Measurements from ENCODE around the gene XRCC3. TPM values are rescaled to one million over a fixed set of nuclear protein-coding genes. Genes with fewer than 3 reads are reported as not detected.

XRCC3 gene
- total RNA-seq, 1 experiment from 2014 or later, result 36.8 TPM

- TF ChIP-seq POLR2AphosphoS5 (IDR thresholded peaks at IDR 0.05; ENCODE audit: low read depth, low read length), result no peak
- no peak for TF ChIP-seq TCF7L2 (IDR thresholded peaks at IDR 0.05; ENCODE audit: low read depth, low read length)
- TF ChIP-seq CTCF (IDR thresholded peaks at IDR 0.05), result no peak
- TF ChIP-seq REST (IDR thresholded peaks at IDR 0.05; ENCODE audit: insufficient read depth in 1 of 2, low read depth in 2 of 2, low read length in 1 of 2), result no peak
- TF ChIP-seq SIN3A (IDR thresholded peaks at IDR 0.05; ENCODE audit: borderline replicate concordance, insufficient read depth, low read depth, low read length), result no peak
- Histone ChIP-seq H3K4me1 (ENCODE audit: control insufficient read depth, insufficient read depth, low read length) (no peaks in the 10 kb centered on the region), H3K27ac (ENCODE audit: low read length) (no peak overlapping the region), H3K27me3 (ENCODE audit: control insufficient read depth, insufficient read depth, low read length) (no peaks in the 10 kb centered on the region), H3K36me3 (ENCODE audit: control insufficient read depth, insufficient read depth, low read length) (peaks cover 15% of the 10 kb centered on the region), H3K9me3 (ENCODE audit: control insufficient read depth, insufficient read depth, low read depth, low read length) (no peaks in the 10 kb centered on the region), H3K4me3 (ENCODE audit: low read depth in 2 of 2, low read length in 2 of 2) (no peak overlapping the region)
- intact Hi-C loops (cut with micrococcal nuclease; ENCODE audit: unreplicated experiment) (no loop called here), in situ Hi-C loops (cut with HindIII; ENCODE audit: low pct_unique_long_range_greater_than_20kb, low sequenced_read_pairs) (no loop called here)
- DNase-seq (ENCODE audit: low read depth, low spot score) (no peak), ATAC-seq (no peak)
- CTCF ChIA-PET, result no interaction called here
- BruUV-seq (replicated peaks), result no TSS peak
- POLR2A ChIA-PET, result no interaction called here
Observed at GRCh38 chr14:103656756-103657133, 58.5 kb downstream of the XRCC3 start.

GRCh38 chr14:103656031-103656755 lies 59.1 kb downstream of the XRCC3 start:
- intact Hi-C loops (cut with micrococcal nuclease; ENCODE audit: unreplicated experiment), result no loop called here
- CTCF ChIA-PET, result no interaction called here
- Histone ChIP-seq H3K27me3 (ENCODE audit: control insufficient read depth, insufficient read depth, low read length) (no peaks in the 10 kb centered on the region), H3K36me3 (ENCODE audit: control insufficient read depth, insufficient read depth, low read length) (peaks cover 15% of the 10 kb centered on the region), H3K4me3 (ENCODE audit: low read depth in 2 of 2, low read length in 2 of 2) (no peak overlapping the region), H3K27ac (ENCODE audit: low read length) (no peak overlapping the region), H3K4me1 (ENCODE audit: control insufficient read depth, insufficient read depth, low read length) (no peaks in the 10 kb centered on the region), H3K9me3 (ENCODE audit: control insufficient read depth, insufficient read depth, low read depth, low read length) (no peaks in the 10 kb centered on the region)
- POLR2A ChIA-PET, result interaction anchor here (0.7 kb wide), 1 partner anchor 10 kb away, joined by 5 read pairs; no protein-coding TSS in a partner anchor
- no TSS peak for BruUV-seq (replicated peaks)
- TF ChIP-seq TCF7L2 (IDR thresholded peaks at IDR 0.05; ENCODE audit: low read depth, low read length), result no peak
- no peak for TF ChIP-seq POLR2AphosphoS5 (IDR thresholded peaks at IDR 0.05; ENCODE audit: low read depth, low read length)
- no peak for TF ChIP-seq REST (IDR thresholded peaks at IDR 0.05; ENCODE audit: insufficient read depth in 1 of 2, low read depth in 2 of 2, low read length in 1 of 2)
- 0 out of 2 replicates have a peak, but pooled peaks have one; percentile 21 for ATAC-seq
- in situ Hi-C loops (cut with HindIII; ENCODE audit: low pct_unique_long_range_greater_than_20kb, low sequenced_read_pairs), result no loop called here
- no peak for DNase-seq (ENCODE audit: low read depth, low spot score)

Measured in Panc1 (cell line).